K562 (cell line): ENCODE measurements around the gene PAEP. TPM values are rescaled to one million over a fixed set of nuclear protein-coding genes. Genes with fewer than 3 reads are reported as not detected.

Experiments used
- CEBPG ChIP-seq, 3 experiments: fragments of 200-800 bp in 1 of 3; sonication (Bioruptor generic) in 1 of 3; sonication (generic) in 1 of 3; formaldehyde crosslinking in 1 of 3; IDR thresholded peaks in 2 of 3; conservative IDR thresholded peaks in 1 of 3; 2 replicates each; pipeline versions ENCODE4 v1.6.1 to v1.8.0; 2016 to 2022; ENCODE audit warnings: missing compliant biosample characterization in 2 of 3, missing genetic modification characterization in 2 of 3, mild to moderate bottlenecking in 1 of 3, missing genetic modification reagents in 1 of 3
- CTBP1 ChIP-seq: fragments of 450-650 bp; IDR thresholded peaks from 2 replicates; pipeline ENCODE4 v1.6.1; 2016; ENCODE audit warnings: borderline replicate concordance
- EGR1 ChIP-seq: fragments of 450-650 bp; conservative IDR thresholded peaks from 2 replicates; pipeline ENCODE4 v1.6.1; 2017; ENCODE audit warnings: mild to moderate bottlenecking
- EP400 ChIP-seq: fragments of 450-650 bp; IDR thresholded peaks from 2 replicates; pipeline ENCODE4 v1.6.1; 2017; ENCODE audit warnings: antibody characterized with exemption, mild to moderate bottlenecking, moderate library complexity
- HNRNPLL ChIP-seq: fragments of 200-400 bp; formaldehyde crosslinking; IDR thresholded peaks from 2 replicates; pipeline ENCODE4 v1.6.1; 2017; ENCODE audit warnings: low read length, low read depth, mild to moderate bottlenecking; ENCODE audit not compliant: poor library complexity, severe bottlenecking
- MAZ ChIP-seq, 2 experiments: fragments of 450-650 bp in 1 of 2; sonication (generic) in 1 of 2; formaldehyde crosslinking; IDR thresholded peaks in 1 of 2; conservative IDR thresholded peaks in 1 of 2; 2 replicates each; pipeline versions ENCODE4 v1.4.0 to v1.5.0; 2020; ENCODE audit warnings: mild to moderate bottlenecking in 1 of 2, missing genetic modification reagents in 1 of 2
- MYBL2 ChIP-seq, 2 experiments: fragments of 450-650 bp in 1 of 2; sonication (generic) in 1 of 2; formaldehyde crosslinking in 1 of 2; IDR thresholded peaks; 2 replicates each; pipeline versions ENCODE4 v1.6.1 to v1.8.1; 2017 to 2022; ENCODE audit warnings: borderline replicate concordance in 1 of 2, inconsistent platforms in 1 of 2, low read depth in 1 of 2, mild to moderate bottlenecking in 1 of 2, missing genetic modification reagents in 1 of 2, moderate library complexity in 1 of 2
- RBFOX2 ChIP-seq: fragments of 200-400 bp; formaldehyde crosslinking; IDR thresholded peaks from 2 replicates; pipeline ENCODE4 v1.6.1; 2017; ENCODE audit warnings: low read depth, mild to moderate bottlenecking, low read length, moderate library complexity
- RBM14 ChIP-seq: fragments of 200-400 bp; formaldehyde crosslinking; IDR thresholded peaks from 2 replicates; pipeline ENCODE4 v1.6.1; 2018; ENCODE audit warnings: low read depth, mild to moderate bottlenecking, low read length, moderate library complexity, borderline replicate concordance; ENCODE audit not compliant: insufficient read depth
- RERE ChIP-seq: sonication (generic); formaldehyde crosslinking; IDR thresholded peaks from 2 replicates; pipeline ENCODE4 v1.8.0; 2023; ENCODE audit warnings: missing genetic modification reagents, mild to moderate bottlenecking, borderline replicate concordance
- ZNF445 ChIP-seq: fragments of 250-450 bp; sonication (Bioruptor Pico); IDR thresholded peaks from 2 replicates; pipeline ENCODE4 v1.4.0; 2020; ENCODE audit warnings: low read depth, mild to moderate bottlenecking, moderate library complexity
- polyA plus RNA-seq, 8 experiments: library from polyadenylated mRNA; depleted of rRNA in 4 of 8; stranded (reverse) in 5 of 8; unstranded in 3 of 8; fragments of >200 nt; fragmentation: Nextera tagmentation in 2 of 8; fragmentation: Illumina TruSeq in 1 of 8; extraction: Ambion mirVana in 2 of 8; extraction: Trizol in 1 of 8; gene quantifications; 2 replicates each; pipeline versions ENCODE4 v1.2.1 to v1.2.3, GENCODE V29; 2011 to 2014; ENCODE audit warnings: inconsistent platforms in 1 of 8, missing spikeins in 1 of 8
- total RNA-seq, 7 experiments: library from RNA; depleted of rRNA in 6 of 7; stranded (reverse); fragments of >200 nt in 6 of 7; fragmentation: Illumina TruSeq in 2 of 7; extraction: Trizol in 2 of 7; gene quantifications; 2 replicates each; pipeline versions ENCODE4 v1.2.1 to v1.2.3, GENCODE V29; 2011 to 2021; ENCODE audit warnings: low replicate concordance in 1 of 7
- TF ChIP-seq, protein P1 (sequence below): sonication (generic); formaldehyde crosslinking; IDR thresholded peaks from 2 replicates; pipeline ENCODE4 v1.8.1; 2023; ENCODE audit warnings: mild to moderate bottlenecking, missing genetic modification reagents

Gene PAEP
- total and polyA plus RNA-seq, 9 of the 15 experiments (the other 6 are each of a cell fraction or from before 2014, with no cell fraction given) = 0.22 to 4.5 (median 0.58) TPM

GRCh38 chr9:135526730-135527571 lies 34.6 kb upstream of the PAEP start (continued):
- TF ChIP-seq CTBP1 (peak; percentile 53; the same call in 1 of the 2 replicates), RERE (CRISPR knock-in tag) (no peak), ZNF445 (no peak), HNRNPLL (no peak), CEBPG (CRISPR knock-in tag; IDR thresholded peaks at IDR 0.05) (peak; percentile 48; the same call in 1 of the 2 replicates), CEBPG (tag; conservative IDR thresholded peaks at IDR 0.05 in 1 of 2, IDR thresholded peaks at IDR 0.05 in 1 of 2) (peak in 1 of 2 experiments; percentile 50; a peak in 1 of 4 replicates), MYBL2 (IDR thresholded peaks at IDR 0.05; ENCODE audit: low read depth) (no peak), MYBL2 (CRISPR knock-in tag; IDR thresholded peaks at IDR 0.05; ENCODE audit: borderline replicate concordance) (no peak), EP400 (no peak), MAZ (CRISPR knock-in tag; conservative IDR thresholded peaks at IDR 0.05 in 1 of 2, IDR thresholded peaks at IDR 0.05 in 1 of 2) (0 out of 4 replicates have a peak, but pooled peaks of 1 of the 2 experiments have one; percentile 17), RBFOX2 (peak; percentile 12; the same call in 1 of the 2 replicates), EGR1 (peak; percentile 65), RBM14 (0 out of 2 replicates have a peak, but pooled peaks have one; percentile 36)
- TF ChIP-seq, protein P1, sequence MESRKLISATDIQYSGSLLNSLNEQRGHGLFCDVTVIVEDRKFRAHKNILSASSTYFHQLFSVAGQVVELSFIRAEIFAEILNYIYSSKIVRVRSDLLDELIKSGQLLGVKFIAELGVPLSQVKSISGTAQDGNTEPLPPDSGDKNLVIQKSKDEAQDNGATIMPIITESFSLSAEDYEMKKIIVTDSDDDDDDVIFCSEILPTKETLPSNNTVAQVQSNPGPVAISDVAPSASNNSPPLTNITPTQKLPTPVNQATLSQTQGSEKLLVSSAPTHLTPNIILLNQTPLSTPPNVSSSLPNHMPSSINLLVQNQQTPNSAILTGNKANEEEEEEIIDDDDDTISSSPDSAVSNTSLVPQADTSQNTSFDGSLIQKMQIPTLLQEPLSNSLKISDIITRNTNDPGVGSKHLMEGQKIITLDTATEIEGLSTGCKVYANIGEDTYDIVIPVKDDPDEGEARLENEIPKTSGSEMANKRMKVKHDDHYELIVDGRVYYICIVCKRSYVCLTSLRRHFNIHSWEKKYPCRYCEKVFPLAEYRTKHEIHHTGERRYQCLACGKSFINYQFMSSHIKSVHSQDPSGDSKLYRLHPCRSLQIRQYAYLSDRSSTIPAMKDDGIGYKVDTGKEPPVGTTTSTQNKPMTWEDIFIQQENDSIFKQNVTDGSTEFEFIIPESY (CRISPR knock-in tag) = peak; percentile 95
